ENCODE measurements around the gene BRD7. TPM values are rescaled to one million over a fixed set of nuclear protein-coding genes. Genes with fewer than 3 reads are reported as not detected.

Gene BRD7
- total RNA-seq, 3 donors from 2014 or later, result 50.8 to 79.6 (median 56.1) TPM

DNA sequence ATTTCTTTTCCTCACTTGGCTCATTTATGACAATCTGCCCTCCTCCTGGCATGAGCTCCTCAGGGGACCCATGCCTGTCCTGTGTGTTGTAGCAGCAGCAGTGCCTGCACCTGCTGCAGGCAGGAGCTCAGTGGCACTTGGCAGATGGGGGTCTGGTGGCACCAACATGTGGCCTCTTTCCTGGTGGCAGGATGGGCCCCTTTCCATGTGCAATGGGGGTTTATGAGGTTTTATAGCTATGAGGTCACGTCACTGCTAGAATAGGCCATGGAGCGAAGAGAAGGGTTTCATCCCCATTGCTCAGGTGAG, 95.5 kb downstream of the BRD7 start:
- Histone ChIP-seq H3K4me3 (no peak overlapping the region), H3K4me1 (ENCODE audit: low read depth) (no peaks in the 10 kb centered on the region), H3K9me3 (no peaks in the 10 kb centered on the region), H3K36me3 (ENCODE audit: low read depth) (no peaks in the 10 kb centered on the region)
- TF ChIP-seq, protein P1, sequence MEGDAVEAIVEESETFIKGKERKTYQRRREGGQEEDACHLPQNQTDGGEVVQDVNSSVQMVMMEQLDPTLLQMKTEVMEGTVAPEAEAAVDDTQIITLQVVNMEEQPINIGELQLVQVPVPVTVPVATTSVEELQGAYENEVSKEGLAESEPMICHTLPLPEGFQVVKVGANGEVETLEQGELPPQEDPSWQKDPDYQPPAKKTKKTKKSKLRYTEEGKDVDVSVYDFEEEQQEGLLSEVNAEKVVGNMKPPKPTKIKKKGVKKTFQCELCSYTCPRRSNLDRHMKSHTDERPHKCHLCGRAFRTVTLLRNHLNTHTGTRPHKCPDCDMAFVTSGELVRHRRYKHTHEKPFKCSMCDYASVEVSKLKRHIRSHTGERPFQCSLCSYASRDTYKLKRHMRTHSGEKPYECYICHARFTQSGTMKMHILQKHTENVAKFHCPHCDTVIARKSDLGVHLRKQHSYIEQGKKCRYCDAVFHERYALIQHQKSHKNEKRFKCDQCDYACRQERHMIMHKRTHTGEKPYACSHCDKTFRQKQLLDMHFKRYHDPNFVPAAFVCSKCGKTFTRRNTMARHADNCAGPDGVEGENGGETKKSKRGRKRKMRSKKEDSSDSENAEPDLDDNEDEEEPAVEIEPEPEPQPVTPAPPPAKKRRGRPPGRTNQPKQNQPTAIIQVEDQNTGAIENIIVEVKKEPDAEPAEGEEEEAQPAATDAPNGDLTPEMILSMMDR (IDR thresholded peaks at IDR 0.05), result no peak
- peak in 2 of 3 donors; percentile 16 to 31 for DNase-seq
- ATAC-seq, result no peak
- intact Hi-C loops (cut with DNase I, micrococcal nuclease), result no loop called here

DNA sequence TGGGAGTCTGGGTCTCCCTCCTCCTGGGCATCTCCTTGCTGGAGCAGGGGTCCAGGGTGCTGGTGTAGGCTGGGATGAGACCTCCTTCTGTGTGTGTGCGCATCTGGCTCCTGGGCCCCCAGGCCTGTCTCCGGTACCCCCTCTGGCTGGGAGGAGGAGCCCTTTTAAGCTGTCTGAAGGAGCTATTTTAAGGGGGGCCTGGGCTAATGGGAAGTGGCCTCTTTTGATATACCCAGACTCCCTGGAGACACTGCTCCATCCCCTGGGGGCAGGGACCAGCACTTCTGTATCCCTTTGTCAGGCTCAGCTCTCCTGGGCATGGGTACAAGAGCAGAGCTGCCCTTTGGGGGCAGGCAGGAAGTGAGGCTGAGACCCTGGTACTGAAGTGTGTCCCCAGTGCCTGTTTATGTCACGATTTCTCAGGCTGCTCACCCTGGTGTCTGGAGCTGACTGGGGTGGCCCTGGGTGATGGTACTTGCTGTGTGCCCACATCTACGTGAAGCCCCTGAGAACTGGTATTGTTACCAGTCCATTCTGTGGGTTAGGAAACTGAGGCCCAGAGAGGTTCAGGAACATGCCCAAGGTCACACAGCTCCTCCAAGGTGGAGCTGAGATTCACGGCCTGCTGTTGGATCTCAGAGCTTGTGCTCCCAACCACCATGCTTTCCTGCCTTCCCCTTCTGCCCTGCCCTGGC, 96.0 kb downstream of the BRD7 start:
- H3K9me3 ChIP-seq, result no peaks in the 10 kb centered on the region
- no peak overlapping the region for H3K4me3 ChIP-seq
- peaks cover under 1% of the 10 kb centered on the region for H3K4me1 ChIP-seq (ENCODE audit: low read depth)
- no peak for ATAC-seq
- intact Hi-C loops (cut with DNase I, micrococcal nuclease), result no loop called here
- DNase-seq, result peak in 1 of 3 donors; percentile 41
- TF ChIP-seq, protein P1 (IDR thresholded peaks at IDR 0.05), result no peak
- H3K36me3 ChIP-seq (ENCODE audit: low read depth), result no peaks in the 10 kb centered on the region

DNA sequence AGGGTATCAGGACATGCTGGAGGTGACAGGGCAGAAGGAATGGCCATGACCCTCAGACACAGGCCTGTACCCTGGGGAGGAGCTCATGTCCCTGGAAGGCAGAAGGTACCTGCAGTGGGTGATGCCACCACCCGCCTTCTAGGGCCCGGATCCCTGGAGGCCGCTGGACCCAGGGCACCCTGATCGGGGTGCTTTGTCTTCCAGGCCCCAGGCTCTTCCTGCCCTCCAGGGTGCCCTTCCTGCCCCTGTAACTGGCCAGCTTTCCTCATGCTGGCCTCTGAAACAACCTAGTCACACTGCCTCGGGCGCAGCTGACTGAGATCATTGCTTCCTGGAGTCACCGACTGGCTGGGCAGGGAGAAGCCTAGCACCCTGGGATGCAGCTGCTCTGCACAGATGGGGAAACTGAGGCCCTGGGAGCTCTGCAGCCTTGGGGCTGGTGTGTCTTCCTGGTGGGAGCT, 96.6 kb downstream of the BRD7 start:
- H3K4me1 ChIP-seq (ENCODE audit: low read depth), result peaks cover 7% of the 10 kb centered on the region
- DNase-seq (peak in 2 of 3 donors; percentile 24 to 53), ATAC-seq (no peak)
- TF ChIP-seq, protein P1 (IDR thresholded peaks at IDR 0.05), result no peak
- no peaks in the 10 kb centered on the region for H3K36me3 ChIP-seq (ENCODE audit: low read depth)
- no peaks in the 10 kb centered on the region for H3K9me3 ChIP-seq
- no peak overlapping the region for H3K4me3 ChIP-seq
- intact Hi-C loops (cut with DNase I, micrococcal nuclease), result no loop called here

DNA sequence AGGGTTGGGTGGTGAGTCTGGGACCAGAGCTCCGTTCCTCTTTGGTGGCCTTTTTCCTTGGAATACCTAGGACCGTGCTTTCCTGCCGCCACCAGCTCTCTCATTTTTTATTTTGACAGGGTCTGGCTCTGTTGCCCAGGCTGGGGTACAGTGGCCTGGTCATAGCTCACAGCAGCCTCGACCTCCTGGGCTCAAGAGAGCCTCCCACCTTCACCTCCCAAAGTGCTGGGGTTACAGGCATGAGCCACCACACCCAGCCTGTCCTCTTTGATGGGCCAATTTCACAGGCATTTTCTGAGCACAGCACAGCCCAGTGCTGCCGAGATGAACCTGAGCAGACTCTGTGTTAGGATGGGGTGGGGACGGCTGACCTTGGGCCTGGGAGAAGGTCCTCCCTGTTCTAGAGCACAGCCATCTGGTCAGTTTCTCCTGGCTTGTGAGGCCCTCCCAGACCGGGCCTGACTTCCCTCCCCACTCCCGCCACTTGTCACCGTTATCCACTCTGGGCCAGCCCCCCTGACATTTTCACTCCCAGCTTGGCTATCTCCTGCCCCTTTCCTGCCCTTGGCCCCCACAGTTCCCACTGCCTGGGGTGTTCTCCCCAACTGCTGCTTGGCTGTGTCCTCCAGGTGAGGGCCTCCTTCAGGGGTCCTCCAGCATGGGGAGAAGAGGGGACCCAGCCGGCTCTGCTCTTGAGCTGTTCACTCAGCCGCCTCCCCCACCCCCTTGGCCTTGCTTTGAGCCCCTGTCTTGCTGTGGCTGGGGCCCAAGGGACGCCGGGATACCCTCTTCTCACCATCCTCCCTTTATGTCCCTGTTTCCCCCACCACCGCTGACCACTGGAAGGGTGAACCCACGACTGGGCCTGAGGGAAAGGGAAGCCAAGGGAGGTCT, 97.4 kb downstream of the BRD7 start:
- peak in 2 of 3 donors; percentile 24 to 46 for DNase-seq
- no peak for ATAC-seq
- TF ChIP-seq, protein P1 (IDR thresholded peaks at IDR 0.05), result no peak
- H3K36me3 ChIP-seq (ENCODE audit: low read depth), result no peaks in the 10 kb centered on the region
- H3K4me3 ChIP-seq, result no peak overlapping the region
- no peaks in the 10 kb centered on the region for H3K9me3 ChIP-seq
- peaks cover 14% of the 10 kb centered on the region for H3K4me1 ChIP-seq (ENCODE audit: low read depth)
- intact Hi-C loops (cut with DNase I, micrococcal nuclease), result no loop called here

DNA sequence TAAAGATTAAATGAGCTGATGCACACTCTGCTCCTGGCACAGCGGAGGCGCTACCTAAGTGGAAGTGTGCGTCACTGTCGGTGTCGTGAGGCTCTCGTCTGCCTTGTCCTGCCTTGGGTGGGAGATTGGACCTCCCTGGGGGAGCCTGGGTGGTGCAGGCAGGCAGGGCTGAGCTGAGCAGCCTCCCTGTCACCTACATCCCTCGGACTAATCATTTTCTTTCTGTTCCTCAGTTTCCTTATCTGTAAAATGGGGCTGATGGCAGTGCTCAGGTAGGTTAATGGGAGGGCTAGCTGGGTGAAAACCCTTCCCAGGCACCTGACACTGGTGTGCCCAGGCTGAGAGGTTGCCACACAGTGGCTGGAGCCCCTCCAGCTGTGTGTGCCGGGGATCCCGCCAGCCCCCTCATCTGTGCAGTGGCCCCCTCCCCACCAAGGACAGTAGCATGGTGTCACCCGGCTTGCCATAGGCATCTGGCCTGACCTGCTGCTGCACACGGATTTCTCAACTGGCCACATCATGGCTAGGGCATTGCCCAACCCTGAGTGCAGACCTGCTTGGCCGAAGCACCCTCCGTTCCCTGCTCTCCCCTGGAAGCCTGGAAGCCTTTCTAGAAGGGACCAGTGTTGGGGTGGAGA, 98.2 kb downstream of the BRD7 start:
- Histone ChIP-seq H3K4me1 (ENCODE audit: low read depth) (peaks cover 21% of the 10 kb centered on the region), H3K36me3 (ENCODE audit: low read depth) (no peaks in the 10 kb centered on the region), H3K4me3 (no peak overlapping the region), H3K9me3 (no peaks in the 10 kb centered on the region)
- peak in 2 of 3 donors; percentile 24 to 43 for DNase-seq
- TF ChIP-seq, protein P1 (IDR thresholded peaks at IDR 0.05), result no peak
- intact Hi-C loops (cut with DNase I, micrococcal nuclease), result no loop called here
- ATAC-seq, result no peak
